Measurements from ENCODE around the gene DPF3.

DPF3 gene

GRCh38 chr14:72903716-72904115 lies 9.8 kb upstream of the DPF3 start:
- TF ChIP-seq CTCF (IDR thresholded peaks at IDR 0.05): no peak

GRCh38 chr14:72902801-72903530 lies 9.1 kb upstream of the DPF3 start:
- no peak for TF ChIP-seq CTCF (IDR thresholded peaks at IDR 0.05)

- TF ChIP-seq CTCF (IDR thresholded peaks at IDR 0.05): no peak
Measured at GRCh38 chr14:72901361-72901760, 7.5 kb upstream of the DPF3 start.

GRCh38 chr14:72898448-72898847 lies 4.5 kb upstream of the DPF3 start:
- TF ChIP-seq CTCF (IDR thresholded peaks at IDR 0.05): no peak

- TF ChIP-seq CTCF (IDR thresholded peaks at IDR 0.05): no peak
Measured at GRCh38 chr14:72894623-72895378, 900 bp upstream of the DPF3 start.

- TF ChIP-seq CTCF (IDR thresholded peaks at IDR 0.05): no peak
Measured at GRCh38 chr14:72894323-72894622, 372 bp upstream of the DPF3 start.

GRCh38 chr14:72892879-72893635 lies 844 bp downstream of the DPF3 start:
- TF ChIP-seq CTCF (IDR thresholded peaks at IDR 0.05): no peak

All from LNCAP (cell line).